A673 (cell line): ENCODE measurements around the gene NAALADL2. TPM values are rescaled to one million over a fixed set of nuclear protein-coding genes. Genes with fewer than 3 reads are reported as not detected.

Experiments
- BruUV-seq: library from RNA; stranded (reverse); fragments of 400-500 nt; replicated peaks from 2 replicates; lab custom pipeline; 2021; lab: Mats Ljungman, UMichigan
- CTCF ChIA-PET: fragments of 300-600 bp; sonication (Branson Sonifier 250); formaldehyde crosslinking; loops from one replicate; lab custom pipeline; 2022; ENCODE audit warnings: antibody characterized with exemption; lab: Charles Lee
- POLR2A ChIA-PET: fragments of 300-600 bp; sonication (Branson Sonifier 250); formaldehyde crosslinking; loops from one replicate; lab custom pipeline; 2022; ENCODE audit warnings: antibody characterized with exemption; ENCODE audit not compliant: low non-redundant PET; lab: Charles Lee
- DNase-seq: peaks from one replicate; pipeline ENCODE4 v3.0.0-alpha.2; 2015; ENCODE audit warnings: low spot score
- H3K27ac ChIP-seq: fragments of 200-600 bp; sonication (generic); 2 replicates; pipeline ENCODE4 v1.5.1; 2016; ENCODE audit warnings: mixed run types, low read depth, mild to moderate bottlenecking, mixed read lengths, antibody characterized with exemption, low read length; ENCODE audit not compliant: poor library complexity, severe bottlenecking
- H3K27me3 ChIP-seq: fragments of 200-600 bp; sonication (generic); replicated peaks from 2 replicates; pipeline ENCODE4 v1.6.1; 2017; ENCODE audit warnings: mixed run types, low read depth, mild to moderate bottlenecking, mixed read lengths, antibody characterized with exemption, low read length; ENCODE audit not compliant: insufficient read depth, poor library complexity
- H3K36me3 ChIP-seq: fragments of 200-600 bp; sonication (generic); 2 replicates; pipeline ENCODE4 v1.6.1; 2016; ENCODE audit warnings: mixed run types, mild to moderate bottlenecking, mixed read lengths, antibody characterized with exemption, low read length; ENCODE audit not compliant: insufficient read depth, poor library complexity, severe bottlenecking
- H3K4me1 ChIP-seq: fragments of 200-600 bp; sonication (generic); 2 replicates; pipeline ENCODE4 v1.6.1; 2017; ENCODE audit warnings: mixed run types, mild to moderate bottlenecking, mixed read lengths, antibody characterized with exemption, low read length; ENCODE audit not compliant: insufficient read depth, poor library complexity, severe bottlenecking
- H3K4me3 ChIP-seq: fragments of 200-600 bp; sonication (generic); 2 replicates; pipeline ENCODE4 v1.5.1; 2016; ENCODE audit warnings: low read depth, mixed run types, mild to moderate bottlenecking, mixed read lengths, low read length; ENCODE audit not compliant: poor library complexity, severe bottlenecking
- H3K9me3 ChIP-seq: fragments of 200-600 bp; sonication (generic); 2 replicates; pipeline ENCODE4 v1.6.1; 2016; ENCODE audit warnings: mixed run types, low read depth, mild to moderate bottlenecking, mixed read lengths, antibody characterized with exemption, low read length; ENCODE audit not compliant: poor library complexity, severe bottlenecking
- EZH2 ChIP-seq: fragments of 200-600 bp; sonication (generic); IDR thresholded peaks from 2 replicates; pipeline ENCODE4 v1.6.1; 2017; ENCODE audit warnings: borderline replicate concordance, low read depth, mild to moderate bottlenecking, mixed read lengths, antibody characterized with exemption, low read length; ENCODE audit not compliant: poor library complexity, severe bottlenecking
- intact Hi-C: fragments of 100-400 bp; cut with micrococcal nuclease; formaldehyde crosslinking; loops from one replicate; pipeline ENCODE4 v1.10.0; 2022; ENCODE audit not compliant: unreplicated experiment
- total RNA-seq: library from RNA; stranded (reverse); gene quantifications from 2 replicates; pipeline ENCODE4 v1.2.3, GENCODE V29; 2021
- TF ChIP-seq, protein P1 (sequence below): fragments of 300-800, 200-600 bp; sonication (generic); conservative IDR thresholded peaks from 2 replicates; pipeline ENCODE4 v1.5.1; 2017; ENCODE audit warnings: low read depth, mild to moderate bottlenecking, antibody characterized with exemption, low read length, moderate library complexity, mixed read lengths

The NAALADL2 gene
- total RNA-seq, 1 experiment from 2014 or later: 0.64 TPM

DNA sequence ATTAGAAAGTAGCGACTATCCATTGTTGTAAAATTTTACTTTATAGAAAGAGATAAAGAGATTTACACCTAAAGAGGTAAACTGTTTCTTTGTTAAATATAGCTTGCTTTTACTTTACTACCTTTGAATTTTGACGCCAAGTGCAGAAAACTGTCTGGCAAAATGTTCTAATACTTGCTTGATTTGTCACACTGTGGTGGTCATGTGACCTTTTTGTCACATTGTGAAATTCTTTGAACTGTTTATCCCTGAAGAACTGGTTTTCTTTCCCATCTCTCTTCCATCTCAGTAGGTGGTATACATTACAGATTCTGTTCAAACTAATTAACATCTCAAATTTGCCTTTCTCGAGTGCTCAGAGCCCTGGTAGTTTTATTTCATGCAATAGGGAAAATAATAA lies 327.4 kb downstream of the NAALADL2 start:
- Histone ChIP-seq H3K4me3 (no peak overlapping the region), H3K27me3 (no peaks in the 10 kb centered on the region), H3K36me3 (no peaks in the 10 kb centered on the region), H3K4me1 (no peaks in the 10 kb centered on the region), H3K9me3 (no peaks in the 10 kb centered on the region), H3K27ac (no peak overlapping the region)
- ChIA-PET CTCF (no interaction called here), POLR2A (no interaction called here)
- intact Hi-C loops: no loop called here
- no peak for DNase-seq
- TF ChIP-seq EZH2: no peak
- TF ChIP-seq, protein P1, sequence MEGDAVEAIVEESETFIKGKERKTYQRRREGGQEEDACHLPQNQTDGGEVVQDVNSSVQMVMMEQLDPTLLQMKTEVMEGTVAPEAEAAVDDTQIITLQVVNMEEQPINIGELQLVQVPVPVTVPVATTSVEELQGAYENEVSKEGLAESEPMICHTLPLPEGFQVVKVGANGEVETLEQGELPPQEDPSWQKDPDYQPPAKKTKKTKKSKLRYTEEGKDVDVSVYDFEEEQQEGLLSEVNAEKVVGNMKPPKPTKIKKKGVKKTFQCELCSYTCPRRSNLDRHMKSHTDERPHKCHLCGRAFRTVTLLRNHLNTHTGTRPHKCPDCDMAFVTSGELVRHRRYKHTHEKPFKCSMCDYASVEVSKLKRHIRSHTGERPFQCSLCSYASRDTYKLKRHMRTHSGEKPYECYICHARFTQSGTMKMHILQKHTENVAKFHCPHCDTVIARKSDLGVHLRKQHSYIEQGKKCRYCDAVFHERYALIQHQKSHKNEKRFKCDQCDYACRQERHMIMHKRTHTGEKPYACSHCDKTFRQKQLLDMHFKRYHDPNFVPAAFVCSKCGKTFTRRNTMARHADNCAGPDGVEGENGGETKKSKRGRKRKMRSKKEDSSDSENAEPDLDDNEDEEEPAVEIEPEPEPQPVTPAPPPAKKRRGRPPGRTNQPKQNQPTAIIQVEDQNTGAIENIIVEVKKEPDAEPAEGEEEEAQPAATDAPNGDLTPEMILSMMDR: no peak
- no TSS peak for BruUV-seq

DNA sequence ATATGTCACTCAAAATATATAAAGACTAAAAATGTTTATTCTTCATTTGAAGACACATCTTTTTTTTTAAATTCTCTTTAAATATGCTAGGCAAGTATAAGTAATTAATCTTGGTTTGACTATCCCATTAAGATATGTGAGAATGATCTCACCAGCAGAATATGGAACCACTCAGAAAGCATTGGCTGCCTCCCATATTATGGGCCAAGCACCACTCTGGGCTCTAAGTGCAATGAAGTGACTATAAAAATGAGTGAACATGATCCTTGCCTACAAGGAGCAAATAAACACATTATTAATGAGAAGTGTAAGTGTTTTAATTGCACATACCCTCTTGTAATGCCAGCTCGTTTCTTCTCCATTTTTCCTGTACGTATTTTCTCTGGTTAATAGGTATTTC lies 328.5 kb downstream of the NAALADL2 start:
- POLR2A ChIA-PET: no interaction called here
- intact Hi-C loops: no loop called here
- Histone ChIP-seq H3K27me3 (no peaks in the 10 kb centered on the region), H3K36me3 (no peaks in the 10 kb centered on the region), H3K27ac (no peak overlapping the region), H3K4me1 (no peaks in the 10 kb centered on the region), H3K9me3 (no peaks in the 10 kb centered on the region), H3K4me3 (no peak overlapping the region)
- no peak for TF ChIP-seq EZH2
- TF ChIP-seq, protein P1: no peak
- no TSS peak for BruUV-seq
- no peak for DNase-seq
- CTCF ChIA-PET: no interaction called here

DNA sequence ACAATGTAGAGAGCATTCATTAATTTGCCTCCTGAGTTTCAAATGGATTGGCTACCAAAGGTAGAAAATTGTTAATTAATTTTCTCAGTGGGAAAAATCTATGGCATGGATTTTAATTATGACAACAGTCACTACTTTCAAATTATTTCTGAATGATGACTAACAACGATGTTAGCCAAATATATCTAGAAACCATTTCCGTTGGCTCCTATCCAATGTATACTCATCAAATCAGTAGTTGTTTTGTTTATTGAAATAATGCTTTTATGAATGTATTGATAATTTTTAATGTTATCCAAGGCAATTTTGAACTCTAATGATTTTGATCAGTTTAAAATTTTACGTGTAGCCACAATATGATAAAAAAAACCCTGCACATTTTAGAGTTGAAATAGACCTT lies 333.4 kb downstream of the NAALADL2 start:
- TF ChIP-seq, protein P1: no peak
- no peak for TF ChIP-seq EZH2
- H3K4me1 ChIP-seq: no peaks in the 10 kb centered on the region
- H3K27ac ChIP-seq: no peak overlapping the region
- intact Hi-C loops: no loop called here
- ChIA-PET POLR2A (no interaction called here), CTCF (no interaction called here)
- no peak for DNase-seq
- H3K4me3 ChIP-seq: no peak overlapping the region
- H3K36me3 ChIP-seq: no peaks in the 10 kb centered on the region
- no peaks in the 10 kb centered on the region for H3K9me3 ChIP-seq
- no peaks in the 10 kb centered on the region for H3K27me3 ChIP-seq
- BruUV-seq: no TSS peak
